C4-2B (cell line): ENCODE measurements around the gene EI24.

Source experiments
- CTCF ChIP-seq: fragments of 450-650 bp; conservative IDR thresholded peaks from 2 replicates; pipeline ENCODE4 v1.5.1; 2017; ENCODE audit warnings: mild to moderate bottlenecking
- ZFX ChIP-seq: fragments of 450-650 bp; IDR thresholded peaks from 2 replicates; pipeline ENCODE4 v1.6.1; 2017

- TF ChIP-seq CTCF (no peak), ZFX (no peak)
Measured at GRCh38 chr11:125569915-125570621, 791 bp downstream of the EI24 start.
